Measurements from ENCODE around the gene WWOX.

DNA sequence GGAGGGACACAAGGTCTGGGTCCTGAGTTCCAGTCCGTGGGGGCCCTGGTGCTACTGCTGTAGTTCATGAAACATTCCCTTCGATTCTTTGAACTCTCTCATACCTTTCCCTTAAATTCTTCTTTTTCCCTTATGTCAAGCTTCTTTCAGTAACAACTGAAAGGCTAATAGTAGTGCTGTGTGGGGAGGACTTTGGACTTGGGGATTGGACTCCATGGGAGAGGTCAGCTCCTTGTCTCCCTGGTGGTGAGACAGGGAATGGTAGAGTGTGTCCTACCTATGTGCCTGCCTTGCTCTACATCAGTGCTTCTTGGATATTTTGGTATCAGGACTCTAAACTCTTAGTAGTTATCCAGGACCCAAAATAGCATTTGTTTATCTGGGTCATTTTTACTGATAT lies 628.1 kb downstream of the WWOX start:
- TF ChIP-seq CTCF (conservative IDR thresholded peaks at IDR 0.05; ENCODE audit: low read depth, low read length): no peak
- no peak for TF ChIP-seq EZH2 (IDR thresholded peaks at IDR 0.05; ENCODE audit: low read length, unreplicated experiment)
